GM19351 (cell line): ENCODE results near the gene TSLP.

ENCODE experiments used
- ATAC-seq: cut with Tn5 transposase; IDR thresholded peaks from one replicate; pipeline ENCODE4 v1.9.1; 2021; ENCODE audit warnings: mild to moderate bottlenecking, moderate library complexity; ENCODE audit not compliant: unreplicated experiment

Gene TSLP

DNA sequence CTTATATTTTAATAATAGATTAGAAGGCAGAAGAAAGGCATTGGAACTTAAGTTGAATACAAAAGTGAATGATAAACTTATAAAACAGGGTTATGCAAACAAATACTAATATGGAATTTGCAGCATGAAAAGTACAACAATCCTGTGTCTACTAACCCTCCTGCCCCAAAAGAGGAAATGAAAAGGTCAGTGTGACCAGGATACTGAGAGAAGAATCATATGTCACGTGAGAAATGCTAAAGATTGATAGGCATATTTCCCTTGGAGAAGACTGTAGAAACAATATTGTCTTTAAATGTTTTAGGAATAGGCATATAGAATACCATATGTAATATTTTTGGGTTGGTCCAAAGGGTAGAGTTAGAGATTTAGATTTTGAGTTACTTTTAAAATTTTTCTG lies 24.5 kb downstream of the TSLP start:
- no peak for ATAC-seq

DNA sequence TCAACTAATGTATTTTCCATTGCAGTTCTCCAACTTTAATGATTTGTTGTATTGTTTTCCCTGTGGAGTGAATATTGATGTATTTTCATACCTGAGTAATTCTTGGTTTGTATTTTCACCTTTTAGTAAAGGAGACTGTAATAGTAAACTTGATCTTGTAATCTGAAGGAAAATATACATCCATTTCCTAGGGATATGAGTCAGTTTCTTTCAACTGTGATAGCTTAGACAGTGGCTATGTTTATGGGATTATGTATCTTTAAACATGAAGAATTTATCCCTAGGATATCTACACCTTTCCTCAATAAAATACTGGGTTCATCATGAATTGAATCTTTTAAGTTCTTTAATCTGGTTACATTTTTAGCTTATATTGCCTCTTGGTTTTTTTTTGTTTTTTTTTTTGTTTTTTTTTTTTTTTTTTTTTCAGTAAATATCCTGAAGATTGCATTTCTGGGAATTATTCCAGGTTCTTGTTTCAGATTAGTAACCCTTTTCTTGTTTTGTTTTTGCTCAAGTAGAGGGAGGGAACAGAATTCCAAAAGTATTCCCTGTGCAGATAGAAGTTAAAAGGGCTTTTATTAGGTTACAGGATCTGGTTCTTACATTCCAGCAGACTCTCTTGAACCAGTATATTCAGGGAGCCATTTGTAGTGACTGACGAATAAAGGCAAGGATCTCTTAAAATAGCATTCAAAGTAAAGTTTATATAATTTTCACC lies 27.7 kb downstream of the TSLP start:
- no peak for ATAC-seq

DNA sequence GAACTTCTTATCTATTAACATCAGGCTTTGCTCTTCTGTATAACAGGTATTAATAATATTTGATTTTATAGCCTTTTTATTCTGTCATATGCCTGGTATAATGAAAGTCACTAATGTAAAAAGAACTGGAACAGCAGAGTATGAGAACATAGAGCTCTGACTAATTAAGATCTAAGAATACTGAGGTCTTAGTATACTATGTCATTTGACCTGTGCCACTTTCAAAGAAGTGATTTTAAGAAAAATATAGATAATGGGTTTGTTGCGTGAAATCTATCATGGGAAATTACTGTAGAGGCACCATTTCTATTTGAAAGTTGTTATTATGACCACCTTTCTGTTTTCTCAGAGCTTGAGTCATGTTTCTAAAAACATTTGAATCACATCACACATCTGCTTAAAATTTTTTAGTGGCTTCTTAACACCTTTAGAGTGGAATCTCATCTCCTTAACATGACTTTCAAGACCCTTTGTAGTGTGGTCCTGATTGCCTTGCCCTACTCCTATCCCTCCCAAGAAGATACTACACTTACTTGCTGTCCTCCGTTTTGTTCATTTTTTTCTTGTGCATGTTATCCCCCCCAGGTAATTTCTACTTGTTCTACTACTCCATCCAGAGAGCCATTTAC lies 34.9 kb downstream of the TSLP start:
- ATAC-seq: no peak

- no peak for ATAC-seq
Measured at GRCh38 chr5:111107371-111107770, 35.9 kb downstream of the TSLP start.

- no peak for ATAC-seq
Measured at GRCh38 chr5:111111956-111112355, 40.4 kb downstream of the TSLP start.

GRCh38 chr5:111113678-111114077 lies 42.2 kb downstream of the TSLP start:
- no peak for ATAC-seq

- ATAC-seq: no peak
Measured at GRCh38 chr5:111115229-111115628, 43.7 kb downstream of the TSLP start.

- no peak for ATAC-seq
Measured at GRCh38 chr5:111116550-111116949, 45.0 kb downstream of the TSLP start.

- ATAC-seq: no peak
Measured at GRCh38 chr5:111117136-111117535, 45.6 kb downstream of the TSLP start.

GRCh38 chr5:111119221-111119620 lies 47.7 kb downstream of the TSLP start:
- ATAC-seq: no peak

DNA sequence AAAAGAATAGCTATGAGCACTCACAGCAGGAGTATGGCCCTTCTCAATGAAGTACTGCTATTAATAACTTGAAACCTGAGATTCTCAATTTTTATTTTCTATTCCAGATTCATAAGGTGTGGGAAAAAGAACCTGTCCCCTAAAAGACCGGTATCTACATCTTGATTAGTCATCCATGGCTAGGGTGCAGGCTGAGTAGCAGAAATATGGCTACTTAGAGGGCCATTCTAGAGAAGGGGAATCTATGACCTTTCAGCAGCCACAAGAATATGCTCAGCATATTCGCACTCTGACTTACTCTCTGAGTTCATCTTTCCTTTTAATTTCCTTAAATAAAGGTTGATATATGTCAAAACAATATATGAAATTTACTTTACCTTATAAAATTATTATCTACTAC lies 48.3 kb downstream of the TSLP start:
- no peak for ATAC-seq

GRCh38 chr5:111120911-111121310 lies 49.4 kb downstream of the TSLP start:
- no peak for ATAC-seq

GRCh38 chr5:111121926-111122325 lies 50.4 kb downstream of the TSLP start:
- ATAC-seq: no peak

DNA sequence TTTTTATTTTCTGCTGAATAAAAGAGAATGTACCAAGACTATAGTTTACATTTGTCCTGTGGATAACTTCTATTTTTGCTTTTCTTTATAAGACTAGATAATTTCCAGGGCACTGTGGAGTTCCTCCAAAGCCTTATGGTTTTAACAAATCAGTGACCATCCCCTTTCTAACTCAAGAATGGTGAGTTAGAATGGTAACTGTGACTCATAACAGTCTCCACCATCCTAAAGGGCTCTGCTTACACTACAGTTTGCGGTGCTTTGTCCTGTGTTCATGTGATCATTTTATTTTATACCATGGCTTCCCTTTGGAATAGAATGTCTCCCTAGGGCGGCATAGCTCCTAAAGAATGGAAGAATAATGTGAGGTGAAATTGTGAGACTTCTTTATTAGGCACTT lies 50.9 kb downstream of the TSLP start:
- ATAC-seq: no peak

- no peak for ATAC-seq
Measured at GRCh38 chr5:111124793-111125192, 53.3 kb downstream of the TSLP start.

- ATAC-seq: no peak
Measured at GRCh38 chr5:111126896-111127295, 55.4 kb downstream of the TSLP start.
